SIG-M5 (cell line): Measurements from ENCODE around the gene NAXD.
A peak's percentile ranks its signal among the peaks of the same experiment; 100 is the strongest.

Experiments
- DNase-seq: peaks from one replicate; lab custom pipeline; 2025; lab: John Stamatoyannopoulos, UW

Gene NAXD

GRCh38 chr13:110644892-110645521 lies 29.7 kb downstream of the NAXD start:
- no peak for DNase-seq

- DNase-seq: no peak
Measured at GRCh38 chr13:110645750-110646149, 30.4 kb downstream of the NAXD start.

GRCh38 chr13:110646442-110647364 lies 31.4 kb downstream of the NAXD start:
- DNase-seq: no peak

GRCh38 chr13:110647365-110647737 lies 32.0 kb downstream of the NAXD start:
- no peak for DNase-seq

- DNase-seq: no peak
Measured at GRCh38 chr13:110648146-110648819, 32.9 kb downstream of the NAXD start.

GRCh38 chr13:110648848-110649421 lies 33.6 kb downstream of the NAXD start:
- no peak for DNase-seq

GRCh38 chr13:110649551-110649950 lies 34.2 kb downstream of the NAXD start:
- no peak for DNase-seq

GRCh38 chr13:110650436-110650835 lies 35.1 kb downstream of the NAXD start:
- no peak for DNase-seq

- DNase-seq: no peak
Measured at GRCh38 chr13:110651271-110651670, 35.9 kb downstream of the NAXD start.

- DNase-seq: no peak
Measured at GRCh38 chr13:110651726-110652230, 36.4 kb downstream of the NAXD start.

- no peak for DNase-seq
Measured at GRCh38 chr13:110652231-110652730, 36.9 kb downstream of the NAXD start.

GRCh38 chr13:110652764-110653163 lies 37.4 kb downstream of the NAXD start:
- DNase-seq: no peak

GRCh38 chr13:110653271-110653670 lies 37.9 kb downstream of the NAXD start:
- no peak for DNase-seq

GRCh38 chr13:110653851-110654250 lies 38.5 kb downstream of the NAXD start:
- DNase-seq: no peak

- no peak for DNase-seq
Measured at GRCh38 chr13:110657196-110657595, 41.9 kb downstream of the NAXD start.

GRCh38 chr13:110658218-110658911 lies 43.0 kb downstream of the NAXD start:
- peak; percentile 83 for DNase-seq

GRCh38 chr13:110661256-110661655 lies 45.9 kb downstream of the NAXD start:
- no peak for DNase-seq

GRCh38 chr13:110662091-110662490 lies 46.7 kb downstream of the NAXD start:
- no peak for DNase-seq

GRCh38 chr13:110662777-110663443 lies 47.6 kb downstream of the NAXD start:
- DNase-seq: no peak

GRCh38 chr13:110663491-110663890 lies 48.1 kb downstream of the NAXD start:
- DNase-seq: no peak

GRCh38 chr13:110664041-110664440 lies 48.7 kb downstream of the NAXD start:
- DNase-seq: no peak
